ENCODE results near the gene MRO.
A peak's percentile ranks its signal among the peaks of the same experiment; 100 is the strongest.
"Not testable (repeated sequence)": the region's sequence is repeated elsewhere in the genome, so short reads cannot be mapped to it uniquely, and the experiment has no call there.

The MRO gene

DNA sequence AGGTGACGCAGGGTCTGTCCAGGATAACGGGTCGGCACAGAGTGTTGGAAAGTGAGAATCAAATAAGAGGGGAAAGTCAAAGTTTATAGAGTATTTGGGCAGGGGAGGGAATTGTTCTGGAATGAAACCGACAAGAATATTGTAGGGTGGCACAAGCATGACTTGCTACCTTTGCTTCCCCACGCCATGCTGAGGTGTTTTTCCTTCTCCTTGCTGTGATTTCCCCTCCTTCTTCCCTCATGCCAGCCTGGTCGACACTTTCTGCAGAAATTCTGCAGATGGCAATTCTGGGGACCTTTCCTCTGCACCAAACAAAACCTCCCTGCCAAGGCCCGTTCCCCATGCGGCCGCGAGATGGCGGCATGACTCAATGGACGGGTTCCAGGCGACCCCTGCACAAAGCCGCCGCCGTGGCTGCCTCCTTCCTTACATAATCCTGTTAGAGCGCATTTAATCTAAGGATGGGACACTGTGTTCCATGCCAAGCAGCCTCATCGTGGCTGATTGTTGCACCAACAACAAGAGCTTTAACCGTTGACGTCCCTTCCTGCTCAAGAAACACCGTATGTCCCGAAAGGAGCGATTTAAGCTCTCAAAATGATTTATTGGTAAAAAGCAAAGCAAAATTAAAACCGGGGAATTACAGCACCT lies at the start of gene MRO:
Gene MRO, minus strand, starts transcription at position 289 of the 651 bp plus-strand sequence. CDS start 10,616 bp downstream, outside the sequence.
- DNase-seq, result peak; percentile 86

- no peak for DNase-seq
Observed at GRCh38 chr18:50869150-50869549, 49.3 kb upstream of the MRO start.

GRCh38 chr18:50866765-50867164 lies 46.9 kb upstream of the MRO start:
- no peak for DNase-seq

DNA sequence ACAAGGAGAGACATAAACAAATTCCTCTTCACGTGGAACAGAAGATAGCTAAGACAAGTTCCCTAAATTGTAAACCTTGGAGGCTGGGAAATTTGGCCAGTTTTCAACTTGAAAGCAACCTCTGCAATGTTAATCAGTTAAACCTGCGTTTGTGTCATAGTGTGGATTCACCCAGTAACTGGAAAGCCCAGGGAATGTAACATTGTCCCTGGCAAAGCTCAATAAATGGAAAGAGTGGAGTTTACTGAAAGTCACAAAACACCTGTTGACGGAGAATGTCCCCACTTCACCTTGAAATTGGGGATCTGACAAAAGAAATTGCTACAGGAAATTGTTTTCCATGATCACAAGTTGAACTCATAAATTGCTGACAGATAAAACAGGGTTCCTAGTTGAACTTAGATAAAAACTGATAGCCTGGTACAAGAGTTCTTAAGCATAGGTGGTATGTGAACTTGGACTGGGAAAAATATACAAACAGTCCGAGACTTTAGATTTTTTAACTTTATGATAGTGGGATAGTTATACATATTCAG lies 44.1 kb upstream of the MRO start:
- DNase-seq, result no peak

DNA sequence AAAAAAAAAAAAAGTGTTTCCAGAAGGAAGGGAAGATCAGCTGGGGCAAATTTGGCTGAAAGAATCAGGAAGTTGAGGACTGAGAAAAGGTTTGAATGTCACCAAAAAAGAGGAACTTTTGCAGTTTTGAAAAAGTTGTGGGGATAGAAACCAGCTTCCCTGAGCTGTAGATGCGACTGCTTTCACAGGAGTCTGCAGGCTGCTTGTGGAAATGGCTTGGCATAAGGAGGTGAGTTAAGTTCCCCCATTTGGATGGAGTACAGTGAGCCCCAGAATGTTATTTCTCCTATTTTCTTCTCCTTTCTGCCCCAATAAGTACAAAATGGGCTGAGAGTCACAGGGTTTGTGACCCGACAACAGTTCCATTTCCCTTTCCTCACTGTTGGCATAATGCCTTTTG lies 42.6 kb upstream of the MRO start:
- DNase-seq, result no peak

GRCh38 chr18:50861617-50862016 lies 41.8 kb upstream of the MRO start:
- DNase-seq, result no peak

DNA sequence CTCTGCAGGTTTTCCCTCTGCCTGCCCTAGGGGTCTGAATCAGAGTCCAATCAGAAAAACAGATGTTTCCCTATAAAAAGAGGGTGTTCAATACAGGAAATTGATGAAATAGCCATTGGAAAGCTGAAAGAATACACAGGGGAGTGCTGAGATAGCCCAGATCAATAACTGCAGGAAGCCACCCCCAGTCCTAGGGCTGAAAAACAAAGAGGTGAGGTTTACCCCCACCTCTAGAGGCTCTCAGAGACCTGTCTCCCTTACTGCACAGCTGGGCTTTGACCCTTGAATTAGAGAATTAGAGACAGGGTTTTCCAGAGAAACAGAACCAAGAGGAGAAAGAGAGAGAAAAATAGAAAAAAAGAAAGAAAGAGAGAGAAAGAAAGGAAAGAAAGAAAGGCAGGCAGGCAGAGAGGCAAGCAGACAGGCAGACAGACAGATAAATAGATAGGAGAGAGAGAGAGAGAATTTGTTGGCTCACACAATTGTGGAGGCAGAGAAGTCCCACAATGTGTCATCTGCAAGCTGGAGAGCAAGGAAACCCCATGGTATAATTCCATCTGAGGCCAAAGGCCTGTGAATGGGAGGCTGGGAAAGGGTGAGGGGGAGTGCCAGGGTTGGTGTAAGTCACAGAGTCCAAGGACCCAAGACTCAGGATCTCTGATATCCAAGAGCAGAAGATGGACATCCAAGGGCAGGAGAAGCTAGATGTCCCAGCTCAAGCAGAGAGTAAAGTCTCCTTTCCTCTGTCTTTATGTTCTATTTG lies 40.2 kb upstream of the MRO start:
- DNase-seq, result no peak

DNA sequence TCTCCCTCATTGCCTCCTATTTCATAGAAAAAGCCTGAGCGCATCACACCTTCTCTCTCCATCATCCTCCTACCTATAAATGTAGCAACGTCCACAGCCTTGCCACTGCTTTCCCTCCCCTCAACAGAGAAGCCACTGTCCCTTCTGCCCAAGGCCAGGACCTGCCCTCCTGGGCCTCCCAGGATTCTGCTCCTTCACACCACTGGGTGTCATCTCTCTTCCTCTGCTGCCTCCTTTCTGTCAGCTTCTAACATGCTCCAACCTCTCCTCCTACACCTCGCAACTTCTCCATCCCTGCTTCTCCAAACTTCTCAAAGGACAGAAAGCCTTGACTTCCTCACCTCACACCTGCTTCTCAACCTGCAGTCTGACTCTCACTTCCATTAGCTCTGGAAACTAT lies 37.9 kb upstream of the MRO start:
- DNase-seq, result no peak

DNA sequence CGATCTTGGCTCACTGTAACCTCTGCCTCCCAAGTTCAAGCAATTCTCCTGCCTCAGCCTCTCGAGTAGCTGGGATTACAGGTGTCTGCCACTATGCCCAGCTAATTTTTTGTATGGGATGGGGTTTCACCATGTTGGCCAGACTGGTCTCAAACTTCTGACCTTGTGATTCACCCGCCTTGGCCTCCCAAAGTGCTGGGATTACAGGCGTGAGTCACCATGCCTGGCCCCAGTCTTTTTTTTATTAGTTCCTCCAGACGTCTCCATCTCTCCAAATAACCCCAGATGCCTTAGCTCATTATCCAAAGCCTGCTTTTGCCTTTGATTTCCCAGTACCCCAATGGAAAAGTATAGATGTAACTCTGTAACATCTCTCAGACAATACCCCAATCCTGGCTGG lies 37.4 kb upstream of the MRO start:
- not testable (repeated sequence) for DNase-seq

GRCh38 chr18:50855976-50856757 lies 36.4 kb upstream of the MRO start:
- no peak for DNase-seq

GRCh38 chr18:50853863-50854271 lies 34.1 kb upstream of the MRO start:
- DNase-seq, result no peak

GRCh38 chr18:50850307-50851065 lies 30.7 kb upstream of the MRO start:
- DNase-seq, result no peak

DNA sequence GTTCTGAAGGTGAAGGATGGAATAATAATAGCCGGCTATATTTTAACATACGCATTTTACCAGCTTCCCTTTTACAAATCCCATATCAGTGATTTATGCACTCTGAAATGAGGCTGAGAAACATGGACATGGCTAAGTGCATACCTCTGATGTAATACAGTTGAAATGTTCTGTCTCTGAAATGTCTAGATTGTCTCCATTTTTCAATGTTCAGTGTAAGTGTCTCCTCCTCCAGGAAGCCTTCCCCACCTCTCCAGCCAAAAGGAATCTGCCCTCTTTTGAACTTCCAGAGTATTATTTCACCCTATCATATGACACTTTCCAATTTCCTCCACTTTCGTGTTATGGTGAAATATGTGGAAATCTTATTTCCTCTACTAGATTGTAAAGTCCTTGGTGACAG lies 29.6 kb upstream of the MRO start:
- DNase-seq, result no peak

GRCh38 chr18:50848991-50849390 lies 29.2 kb upstream of the MRO start:
- DNase-seq, result no peak

DNA sequence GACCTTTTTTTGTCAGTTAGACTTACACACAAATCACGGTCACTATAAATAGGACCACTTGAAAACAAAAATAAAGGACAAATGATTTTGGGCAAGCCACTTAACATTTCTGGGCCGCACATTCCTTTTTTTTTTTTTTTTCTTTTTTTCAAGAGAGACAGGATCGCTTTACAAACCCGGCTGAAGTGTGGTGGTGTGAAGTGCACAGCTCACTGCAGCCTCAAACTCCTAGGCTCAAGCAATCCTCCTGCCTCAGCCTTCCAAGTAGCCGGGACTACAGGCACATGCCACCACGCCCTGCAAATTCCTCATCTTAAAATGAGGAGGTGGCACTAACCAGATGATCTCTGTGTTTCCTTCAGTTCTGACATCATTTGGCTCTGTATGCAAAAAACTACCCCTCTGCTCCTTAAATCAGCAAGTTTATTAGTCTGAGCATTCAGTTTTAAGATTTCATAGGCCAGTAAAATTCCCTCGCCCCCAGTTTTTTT lies 28.3 kb upstream of the MRO start:
- DNase-seq, result no peak

DNA sequence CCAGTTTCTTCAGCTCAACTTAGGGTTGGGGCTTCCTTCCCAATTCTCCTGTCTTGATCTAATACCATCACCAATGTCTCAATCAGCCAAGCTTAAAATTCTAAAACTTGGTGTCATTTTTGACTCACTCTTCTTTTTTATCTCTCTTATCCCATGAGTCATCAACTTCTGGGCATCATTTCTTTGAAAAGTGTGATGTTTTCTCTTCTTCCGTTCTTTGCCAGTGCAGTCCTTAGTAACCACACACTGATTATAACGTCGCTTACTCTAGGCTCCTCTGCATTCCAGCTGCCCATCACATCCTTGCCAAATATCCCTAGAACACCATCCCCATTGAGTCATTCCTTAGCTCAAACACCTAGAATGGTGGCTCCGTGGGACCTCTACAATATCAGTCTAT lies 27.4 kb upstream of the MRO start:
- no peak for DNase-seq

GRCh38 chr18:50844960-50845359 lies 25.1 kb upstream of the MRO start:
- no peak for DNase-seq

DNA sequence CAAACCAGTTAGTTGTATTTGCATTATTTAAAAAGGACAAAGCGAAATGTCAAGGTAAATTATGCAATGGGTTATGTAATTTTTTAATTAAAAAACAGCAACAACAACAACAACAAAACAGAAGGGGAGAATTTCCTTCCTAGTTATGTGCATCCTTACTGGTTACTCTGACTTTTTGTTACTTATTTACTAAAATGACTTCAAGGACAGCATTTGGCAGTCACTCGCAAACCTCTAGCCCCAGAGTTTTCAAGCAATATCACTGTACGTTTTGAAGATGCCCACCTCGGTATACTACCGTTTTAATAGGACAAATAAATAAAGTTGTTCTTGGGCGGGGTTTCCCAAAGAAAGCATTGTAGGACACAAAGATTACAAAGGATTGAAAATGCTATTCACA lies 24.7 kb upstream of the MRO start:
- no peak for DNase-seq

DNA sequence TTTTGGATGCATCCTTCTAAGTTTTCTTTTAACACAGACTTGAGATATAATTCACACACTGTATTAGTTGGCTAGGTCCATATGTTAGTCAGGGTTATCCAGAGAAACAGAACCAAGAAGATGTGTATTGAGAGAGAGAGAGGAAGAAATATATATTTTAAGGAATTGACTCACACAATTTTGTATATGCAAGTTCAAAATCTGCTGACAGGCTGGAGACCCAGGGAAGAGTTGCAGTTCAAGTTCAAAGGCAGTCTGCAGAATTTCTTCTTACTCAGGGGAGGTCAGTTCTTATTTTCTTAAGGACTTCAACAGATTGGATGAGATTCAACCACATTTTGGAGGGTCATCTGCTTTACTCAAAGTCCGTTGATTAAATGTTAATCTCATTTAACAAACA lies 23.0 kb upstream of the MRO start:
- no peak for DNase-seq

DNA sequence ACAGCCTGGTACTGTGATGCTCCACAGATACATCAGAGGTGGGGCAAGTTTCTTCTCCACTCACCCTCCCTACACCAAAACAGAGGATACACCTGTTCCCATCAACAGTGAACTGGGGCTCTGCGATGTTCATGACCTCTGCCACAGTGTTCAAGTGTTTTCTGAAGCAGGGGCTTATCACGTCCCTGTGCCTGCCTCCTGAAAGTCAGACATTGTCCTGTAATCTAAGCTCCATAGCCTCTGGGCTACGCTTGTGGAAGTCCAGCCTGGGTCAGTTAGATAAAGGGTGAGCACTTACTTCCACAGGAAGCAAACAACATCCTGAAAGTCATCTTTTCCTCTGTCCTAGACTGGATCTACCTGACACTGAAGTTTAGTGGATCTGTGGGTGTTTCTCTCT lies 20.2 kb upstream of the MRO start:
- no peak for DNase-seq

DNA sequence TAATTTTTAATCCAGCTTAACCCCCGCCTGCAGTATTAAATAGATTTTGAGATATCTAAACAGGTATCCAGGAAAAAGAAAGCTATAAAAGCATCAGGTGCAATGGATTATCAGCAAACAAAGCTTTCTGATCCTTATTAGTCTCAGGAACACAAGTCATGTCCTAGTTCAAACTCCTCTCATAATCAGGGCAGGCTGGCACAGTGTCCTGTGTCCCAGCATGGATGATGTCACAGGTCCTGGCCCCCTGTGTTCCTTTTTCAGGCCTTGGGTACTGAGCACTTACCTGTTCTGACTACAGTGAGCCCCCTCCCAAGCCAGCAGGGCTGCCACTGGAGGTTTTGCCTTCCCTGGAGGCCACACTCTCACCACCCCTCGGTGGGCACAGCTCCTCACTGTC lies 19.5 kb upstream of the MRO start:
- DNase-seq, result no peak

DNA sequence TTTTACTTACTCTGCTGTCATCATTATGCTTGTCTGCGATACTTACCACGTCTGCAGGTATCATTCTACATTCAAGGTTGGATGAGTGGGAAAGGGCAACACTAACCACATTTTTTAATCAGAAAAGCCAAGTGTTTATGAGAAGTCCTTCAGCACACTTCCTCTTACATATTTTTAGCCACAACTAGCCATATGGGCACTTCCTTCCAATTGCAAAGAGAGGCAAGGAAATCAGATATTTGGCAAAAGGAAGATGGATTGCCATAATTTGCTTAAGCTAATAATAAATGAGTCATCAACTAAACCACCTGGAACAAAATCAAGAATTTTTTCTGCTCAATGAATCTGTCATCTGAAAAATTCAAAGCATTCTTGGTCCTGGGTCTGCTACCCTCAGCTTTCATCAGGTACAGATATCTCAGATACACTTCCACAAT lies 16.7 kb upstream of the MRO start:
- DNase-seq, result no peak

GRCh38 chr18:50833496-50833895 lies 13.7 kb upstream of the MRO start:
- not testable (repeated sequence) for DNase-seq
